ENCODE results near the gene MLLT3. TPM values are rescaled to one million over a fixed set of nuclear protein-coding genes. Genes with fewer than 3 reads are reported as not detected.

Gene MLLT3
- total RNA-seq, 6 experiments from 2014 or later, result 0.43 to 2.5 (median 1.2) TPM

GRCh38 chr9:20624201-20625002 is 2.1 kb upstream of the MLLT3 start:
- Histone ChIP-seq H3K27ac (no peak overlapping the region), H3K4me1 (peaks cover 0 to 10% (median 0%) of the 10 kb centered on the region in 4 donors), H3K27me3 (no peaks in the 10 kb centered on the region), H3K9me3 (no peaks in the 10 kb centered on the region), H3K36me3 (no peaks in the 10 kb centered on the region), H3K4me3 (peak overlapping the region; percentile 72 to 80 (median 79))
- TF ChIP-seq POLR2A (IDR thresholded peaks at IDR 0.05) (no peak), CTCF (IDR thresholded peaks at IDR 0.05) (peak; percentile 62 to 80 (median 74))
- 6% methylated on average over 21 of the region's 21 CpGs for WGBS (ENCODE audit: insufficient coverage, low coverage, low lambda C conversion rate, missing lambda C conversion rate)
- DNase-seq, result peak in 2 of 3 donors; percentile 25 to 55
- peak; percentile 38 to 49 (median 44) for ATAC-seq
- intact Hi-C loops (cut with DNase I), result loop anchor here in 1 of 2 donors (10.0 kb wide), 1 partner anchor 320 kb away; no protein-coding TSS in a partner anchor

GRCh38 chr9:20623748-20624124 is 1.4 kb upstream of the MLLT3 start:
- intact Hi-C loops (cut with DNase I), result loop anchor here in 1 of 2 donors (10.0 kb wide), 1 partner anchor 321 kb away; no protein-coding TSS in a partner anchor
- H3K4me3 ChIP-seq, result peak overlapping the region; percentile 72 to 80 (median 79)
- no peaks in the 10 kb centered on the region for H3K27me3 ChIP-seq
- DNase-seq (no peak), ATAC-seq (no peak)
- WGBS (ENCODE audit: insufficient coverage, low coverage, low lambda C conversion rate, missing lambda C conversion rate), result 2% methylated on average over 7 of the region's 7 CpGs
- H3K36me3 ChIP-seq, result no peaks in the 10 kb centered on the region
- H3K4me1 ChIP-seq, result peaks cover 0 to 10% (median 0%) of the 10 kb centered on the region in 4 donors
- no peak overlapping the region for H3K27ac ChIP-seq
- no peak for TF ChIP-seq POLR2A (IDR thresholded peaks at IDR 0.05)
- no peak for TF ChIP-seq CTCF (IDR thresholded peaks at IDR 0.05)
- H3K9me3 ChIP-seq, result no peaks in the 10 kb centered on the region

- Histone ChIP-seq H3K27ac (no peak overlapping the region), H3K9me3 (no peaks in the 10 kb centered on the region), H3K36me3 (no peaks in the 10 kb centered on the region), H3K4me1 (peaks cover 0 to 10% (median 0%) of the 10 kb centered on the region in 4 donors), H3K27me3 (no peaks in the 10 kb centered on the region), H3K4me3 (peak overlapping the region; percentile 72 to 80 (median 79))
- TF ChIP-seq CTCF (IDR thresholded peaks at IDR 0.05) (no peak), POLR2A (IDR thresholded peaks at IDR 0.05) (no peak)
- ATAC-seq (peak in 1 of 4 donors; percentile 2), DNase-seq (peak in 2 of 3 donors; percentile 26 to 47)
- intact Hi-C loops (cut with DNase I), result loop anchor here in 1 of 2 donors (10.0 kb wide), 1 partner anchor 322 kb away; no protein-coding TSS in a partner anchor
- 1% methylated on average over 38 of the region's 40 CpGs for WGBS (ENCODE audit: insufficient coverage, low coverage, low lambda C conversion rate, missing lambda C conversion rate)
Observed at GRCh38 chr9:20623021-20623747, 885 bp upstream of the MLLT3 start.

- WGBS (ENCODE audit: insufficient coverage, low coverage, low lambda C conversion rate, missing lambda C conversion rate), result 0% methylated on average over 31 of the region's 82 CpGs
- ATAC-seq, result peak; percentile 46 to 67 (median 58)
Observed at GRCh38 chr9:20621471-20622329, 599 bp downstream of the MLLT3 start.

More at GRCh38 chr9:20621471-20622329, 599 bp downstream of the MLLT3 start:
- Histone ChIP-seq H3K36me3 (no peaks in the 10 kb centered on the region), H3K4me3 (peak overlapping the region; percentile 72 to 80 (median 79)), H3K27me3 (no peaks in the 10 kb centered on the region), H3K4me1 (peaks cover 0 to 10% (median 0%) of the 10 kb centered on the region in 4 donors), H3K9me3 (no peaks in the 10 kb centered on the region), H3K27ac (peak overlapping the region in 2 of 3 donors; percentile 46 to 71)
- intact Hi-C loops (cut with DNase I), result loop anchor here in 1 of 2 donors (10.0 kb wide), 1 partner anchor 323 kb away; no protein-coding TSS in a partner anchor
- TF ChIP-seq CTCF (IDR thresholded peaks at IDR 0.05), result no peak
- no peak for TF ChIP-seq POLR2A (IDR thresholded peaks at IDR 0.05)
- peak; percentile 61 to 81 (median 70) for DNase-seq

Measured in right lobe of liver (tissue), 6 donors.